H1 (cell line): Measurements from ENCODE around the gene TRIAP1. TPM values are rescaled to one million over a fixed set of nuclear protein-coding genes. Genes with fewer than 3 reads are reported as not detected.

ENCODE experiments used
- ATF2 ChIP-seq: IDR thresholded peaks from 2 replicates; pipeline ENCODE4 v1.6.1; 2012; ENCODE audit warnings: low read length, inconsistent platforms
- CHD2 ChIP-seq: IDR thresholded peaks from 2 replicates; pipeline ENCODE4 v1.6.1; 2012; ENCODE audit warnings: low read length, improper control_type of control experiment
- CHD7 ChIP-seq: fragments of 300-600 bp; sonication (generic); IDR thresholded peaks from 2 replicates; pipeline ENCODE4 v1.7.1; 2012; ENCODE audit warnings: low read length, moderate library complexity, mild to moderate bottlenecking, inconsistent platforms; ENCODE audit not compliant: insufficient replicate concordance
- EP300 ChIP-seq, 2 experiments: IDR thresholded peaks; 1 replicate in 1 of 2; 2 replicates in 1 of 2; pipeline ENCODE4 v1.6.1; 2011 to 2012; ENCODE audit warnings: low read depth in 2 of 2, low read length in 2 of 2, mild to moderate bottlenecking in 2 of 2, borderline replicate concordance in 1 of 2, inconsistent platforms in 1 of 2, moderate library complexity in 1 of 2
- HDAC2 ChIP-seq, 2 experiments: fragments of 300-600 bp in 1 of 2; sonication (generic) in 1 of 2; IDR thresholded peaks; 2 replicates each; pipeline ENCODE4 v1.6.1; 2011 to 2012; ENCODE audit warnings: low read depth in 2 of 2, low read length in 2 of 2, mild to moderate bottlenecking in 2 of 2, moderate library complexity in 2 of 2, borderline replicate concordance in 1 of 2, inconsistent platforms in 1 of 2
- JUN ChIP-seq: IDR thresholded peaks from 2 replicates; pipeline ENCODE4 v1.6.1; 2011; ENCODE audit warnings: low read depth, mild to moderate bottlenecking, improper control_type of control experiment, low read length
- KDM4A ChIP-seq: IDR thresholded peaks from one replicate; pipeline ENCODE4 v1.7.1; 2012; ENCODE audit warnings: low read depth, mild to moderate bottlenecking, moderate library complexity, low read length, inconsistent platforms; ENCODE audit not compliant: severe bottlenecking
- SRF ChIP-seq: IDR thresholded peaks from 2 replicates; pipeline ENCODE4 v1.6.1; 2011; ENCODE audit warnings: mild to moderate bottlenecking, low read depth, low read length, moderate library complexity
- polyA plus RNA-seq, 7 experiments: library from polyadenylated mRNA; depleted of rRNA in 3 of 7; stranded (reverse) in 5 of 7; unstranded in 2 of 7; fragments of >200 nt in 5 of 7; fragments of 200-250 nt in 2 of 7; gene quantifications; 1 replicate in 5 of 7; 2 replicates in 1 of 7; 4 replicates in 1 of 7; pipeline versions ENCODE4 v1.2.1 to v1.2.3, GENCODE V29; 2011 to 2013; ENCODE audit warnings: missing spikeins in 2 of 7, mixed read lengths in 2 of 7
- total RNA-seq: library from RNA; stranded (reverse); fragmentation: NEBNext Ultra II Directional; extraction: Animal tissue kit (Norgen Biotek cat#: 25700); gene quantifications from 2 replicates; pipeline ENCODE4 v1.2.1, GENCODE V29; 2021
- TF ChIP-seq, protein P1 (sequence below): IDR thresholded peaks from 2 replicates; pipeline ENCODE4 v1.6.1; 2011; ENCODE audit warnings: low read depth, mild to moderate bottlenecking, low read length; ENCODE audit not compliant: insufficient read depth

Gene TRIAP1
- total and polyA plus RNA-seq, 2 of the 8 experiments (the other 6 are each of a cell fraction or from before 2014, with no cell fraction given) = 42.0 to 63.4 TPM

- TF ChIP-seq CHD7 (no peak), SRF (no peak), JUN (no peak), CHD2 (no peak), ATF2 (no peak), HDAC2 (IDR thresholded peaks at IDR 0.05; ENCODE audit: borderline replicate concordance in 1 of 2, low read depth in 2 of 2, low read length in 2 of 2) (no peak), KDM4A (no peak), EP300 (IDR thresholded peaks at IDR 0.05; ENCODE audit: borderline replicate concordance in 1 of 2, low read depth in 2 of 2, low read length in 2 of 2) (no peak)
- TF ChIP-seq, protein P1, sequence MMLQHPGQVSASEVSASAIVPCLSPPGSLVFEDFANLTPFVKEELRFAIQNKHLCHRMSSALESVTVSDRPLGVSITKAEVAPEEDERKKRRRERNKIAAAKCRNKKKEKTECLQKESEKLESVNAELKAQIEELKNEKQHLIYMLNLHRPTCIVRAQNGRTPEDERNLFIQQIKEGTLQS = no peak
Observed at GRCh38 chr12:120479458-120479857, 33.3 kb upstream of the TRIAP1 start (continued).
